GM19099 (cell line): Measurements from ENCODE around the gene H1-8.

Experiments used
- POLR2A ChIP-seq: IDR thresholded peaks from 3 replicates; pipeline ENCODE4 v1.6.1; 2011; ENCODE audit warnings: low read depth; ENCODE audit not compliant: insufficient read length; ENCODE audit errors: extremely low read depth

The H1-8 gene

GRCh38 chr3:129530251-129530791 lies 12.7 kb upstream of the H1-8 start:
- TF ChIP-seq POLR2A: no peak

- TF ChIP-seq POLR2A: no peak
Measured at GRCh38 chr3:129530821-129531220, 12.2 kb upstream of the H1-8 start.

GRCh38 chr3:129531699-129532098 lies 11.3 kb upstream of the H1-8 start:
- TF ChIP-seq POLR2A: no peak

- no peak for TF ChIP-seq POLR2A
Measured at GRCh38 chr3:129532261-129532660, 10.7 kb upstream of the H1-8 start.

GRCh38 chr3:129533406-129533805 lies 9.6 kb upstream of the H1-8 start:
- TF ChIP-seq POLR2A: no peak

GRCh38 chr3:129534428-129535027 lies 8.4 kb upstream of the H1-8 start:
- no peak for TF ChIP-seq POLR2A

GRCh38 chr3:129535075-129535474 lies 7.9 kb upstream of the H1-8 start:
- TF ChIP-seq POLR2A: no peak

- no peak for TF ChIP-seq POLR2A
Measured at GRCh38 chr3:129536374-129536667, 6.7 kb upstream of the H1-8 start.

- TF ChIP-seq POLR2A: no peak
Measured at GRCh38 chr3:129536804-129537203, 6.2 kb upstream of the H1-8 start.

- no peak for TF ChIP-seq POLR2A
Measured at GRCh38 chr3:129539206-129539605, 3.8 kb upstream of the H1-8 start.

GRCh38 chr3:129540776-129541516 lies 2.0 kb upstream of the H1-8 start:
- no peak for TF ChIP-seq POLR2A

GRCh38 chr3:129542747-129543146 lies 228 bp upstream of the H1-8 start:
- no peak for TF ChIP-seq POLR2A

- no peak for TF ChIP-seq POLR2A
Measured at GRCh38 chr3:129543999-129544398, 1.0 kb downstream of the H1-8 start.

GRCh38 chr3:129547241-129547640 lies 4.3 kb downstream of the H1-8 start:
- no peak for TF ChIP-seq POLR2A

- no peak for TF ChIP-seq POLR2A
Measured at GRCh38 chr3:129548104-129548965, 5.4 kb downstream of the H1-8 start.
